ENCODE results near the gene KRTAP12-2. TPM values are rescaled to one million over a fixed set of nuclear protein-coding genes. Genes with fewer than 3 reads are reported as not detected.
A peak's percentile ranks its signal among the peaks of the same experiment; 100 is the strongest.

Gene KRTAP12-2
- total RNA-seq, 3 donors from 2014 or later: not detected

- ATAC-seq (no peak), DNase-seq (no peak)
- Histone ChIP-seq H3K9me3 (no peaks in the 10 kb centered on the region), H3K4me1 (ENCODE audit: low read depth) (no peaks in the 10 kb centered on the region), H3K36me3 (ENCODE audit: low read depth) (no peaks in the 10 kb centered on the region), H3K4me3 (no peak within 1 kb of the TSS)
- intact Hi-C loops (cut with DNase I, micrococcal nuclease): no loop called here
- TF ChIP-seq CTCF (IDR thresholded peaks at IDR 0.05): no peak
Measured at GRCh38 chr21:44654576-44655175, 12.1 kb downstream of the KRTAP12-2 start, which contains the start of gene KRTAP12-4. KRTAP12-4 (minus strand) TSS chr21:44654659; CDS start chr21:44654614, 45 bp downstream.

GRCh38 chr21:44653656-44654575 lies 12.8 kb downstream of the KRTAP12-2 start:
- TF ChIP-seq CTCF (IDR thresholded peaks at IDR 0.05): no peak
- DNase-seq (peak in 2 of 3 donors; percentile 8 to 33), ATAC-seq (peak; percentile 53)
- intact Hi-C loops (cut with DNase I, micrococcal nuclease): no loop called here
- Histone ChIP-seq H3K4me1 (ENCODE audit: low read depth) (no peaks in the 10 kb centered on the region), H3K36me3 (ENCODE audit: low read depth) (no peaks in the 10 kb centered on the region), H3K4me3 (no peak overlapping the region), H3K9me3 (no peaks in the 10 kb centered on the region)

- Histone ChIP-seq H3K4me1 (ENCODE audit: low read depth) (no peaks in the 10 kb centered on the region), H3K4me3 (no peak overlapping the region), H3K9me3 (no peaks in the 10 kb centered on the region), H3K36me3 (ENCODE audit: low read depth) (no peaks in the 10 kb centered on the region)
- intact Hi-C loops (cut with DNase I, micrococcal nuclease): no loop called here
- TF ChIP-seq CTCF (IDR thresholded peaks at IDR 0.05): no peak
- ATAC-seq (no peak), DNase-seq (no peak)
Measured at GRCh38 chr21:44653123-44653522, 13.6 kb downstream of the KRTAP12-2 start.

GRCh38 chr21:44650973-44651675 lies 15.6 kb downstream of the KRTAP12-2 start:
- ATAC-seq: no peak
- TF ChIP-seq CTCF (IDR thresholded peaks at IDR 0.05): no peak
- H3K4me3 ChIP-seq: no peak overlapping the region
- no peaks in the 10 kb centered on the region for H3K9me3 ChIP-seq
- H3K36me3 ChIP-seq (ENCODE audit: low read depth): no peaks in the 10 kb centered on the region
- intact Hi-C loops (cut with DNase I, micrococcal nuclease): no loop called here
- H3K4me1 ChIP-seq (ENCODE audit: low read depth): no peaks in the 10 kb centered on the region
- no peak for DNase-seq

GRCh38 chr21:44650265-44650972 lies 16.3 kb downstream of the KRTAP12-2 start:
- DNase-seq (no peak), ATAC-seq (no peak)
- TF ChIP-seq CTCF (IDR thresholded peaks at IDR 0.05): no peak
- H3K36me3 ChIP-seq (ENCODE audit: low read depth): no peaks in the 10 kb centered on the region
- intact Hi-C loops (cut with DNase I, micrococcal nuclease): no loop called here
- H3K9me3 ChIP-seq: no peaks in the 10 kb centered on the region
- no peak overlapping the region for H3K4me3 ChIP-seq
- H3K4me1 ChIP-seq (ENCODE audit: low read depth): no peaks in the 10 kb centered on the region
